Neural cell (in vitro differentiated cells): ENCODE data around the gene MBD3L2B. TPM values are rescaled to one million over a fixed set of nuclear protein-coding genes. Genes with fewer than 3 reads are reported as not detected.

Source experiments
- H2AFZ ChIP-seq: fragments of 200-600, 300-800 bp; sonication (generic), shearing (Covaris generic); 2 replicates; pipeline ENCODE4 v1.6.0; 2014; ENCODE audit warnings: low read depth, mild to moderate bottlenecking, antibody characterized with exemption, low read length, moderate library complexity
- H3F3A ChIP-seq: fragments of 200-600 bp; shearing (Covaris generic); 2 replicates; pipeline ENCODE4 v1.6.1; 2016; ENCODE audit warnings: mild to moderate bottlenecking, moderate library complexity, mixed read lengths, antibody characterized with exemption, low read length; ENCODE audit not compliant: insufficient read depth, poor library complexity, severe bottlenecking
- H3K27ac ChIP-seq: fragments of 200-600, 300-800 bp; sonication (generic), shearing (Covaris generic); 2 replicates; pipeline ENCODE4 v1.5.1; 2014; ENCODE audit warnings: mild to moderate bottlenecking, low read length, moderate library complexity
- H3K27me3 ChIP-seq: fragments of 300-800, 200-600 bp; sonication (generic), shearing (Covaris generic); 2 replicates; pipeline ENCODE4 v1.6.0; 2014; ENCODE audit warnings: mild to moderate bottlenecking, low read depth, low read length, moderate library complexity; ENCODE audit not compliant: insufficient read depth
- H3K36me3 ChIP-seq: fragments of 300-800, 200-600 bp; sonication (generic), shearing (Covaris generic); 2 replicates; pipeline ENCODE4 v1.5.1; 2014; ENCODE audit warnings: mild to moderate bottlenecking, antibody characterized with exemption, low read length, moderate library complexity; ENCODE audit not compliant: insufficient read depth
- H3K4me2 ChIP-seq: fragments of 300-800, 200-600 bp; sonication (generic), shearing (Covaris generic); 2 replicates; pipeline ENCODE4 v1.6.0; 2014; ENCODE audit warnings: mild to moderate bottlenecking, low read length
- H3K4me3 ChIP-seq: fragments of 300-800, 200-600 bp; sonication (generic), shearing (Covaris generic); 2 replicates; pipeline ENCODE4 v1.5.1; 2014; ENCODE audit warnings: mild to moderate bottlenecking, low read length, moderate library complexity
- H3K79me2 ChIP-seq: fragments of 200-600 bp; shearing (Covaris generic); replicated peaks from 2 replicates; pipeline ENCODE4 v1.6.0; 2014; ENCODE audit warnings: mild to moderate bottlenecking, low read length, moderate library complexity; ENCODE audit not compliant: insufficient read depth
- H3K9ac ChIP-seq: fragments of 300-800, 200-600 bp; sonication (generic), shearing (Covaris generic); 2 replicates; pipeline ENCODE4 v1.6.1; 2016; ENCODE audit warnings: mild to moderate bottlenecking, low read length, mixed read lengths
- H3K9me2 ChIP-seq: fragments of 200-600 bp; shearing (Covaris generic); 2 replicates; pipeline ENCODE4 v1.6.1; 2016; ENCODE audit warnings: mild to moderate bottlenecking, low read length, mixed read lengths; ENCODE audit not compliant: insufficient read depth
- H3K9me3 ChIP-seq: fragments of 200-600, 300-800 bp; sonication (generic), shearing (Covaris generic); 2 replicates; pipeline ENCODE4 v1.6.1; 2016; ENCODE audit warnings: mild to moderate bottlenecking, mixed run types, low read length, moderate library complexity, mixed read lengths
- H4K20me1 ChIP-seq: fragments of 200-600 bp; shearing (Covaris generic); 2 replicates; pipeline ENCODE4 v1.6.1; 2016; ENCODE audit warnings: mild to moderate bottlenecking, mixed run types; ENCODE audit not compliant: insufficient read depth
- CTCF ChIP-seq: fragments of 450-650 bp; IDR thresholded peaks from 2 replicates; pipeline ENCODE4 v1.5.1; 2014; ENCODE audit warnings: antibody characterized with exemption, mild to moderate bottlenecking, moderate library complexity; ENCODE audit not compliant: poor library complexity, severe bottlenecking
- EP300 ChIP-seq: fragments of 450-650 bp; conservative IDR thresholded peaks from 2 replicates; pipeline ENCODE4 v1.6.1; 2014; ENCODE audit warnings: antibody characterized with exemption, mild to moderate bottlenecking, moderate library complexity; ENCODE audit not compliant: poor library complexity, severe bottlenecking
- EZH2 ChIP-seq: fragments of 200-600, 300-800 bp; shearing (Covaris generic), sonication (generic); IDR thresholded peaks from 2 replicates; pipeline ENCODE4 v1.6.1; 2014; ENCODE audit warnings: antibody characterized with exemption, low read length, borderline replicate concordance, mild to moderate bottlenecking; ENCODE audit not compliant: insufficient read depth, poor library complexity, severe bottlenecking
- MXI1 ChIP-seq: fragments of 450-650 bp; conservative IDR thresholded peaks from 2 replicates; pipeline ENCODE4 v1.6.1; 2014; ENCODE audit warnings: antibody characterized with exemption, mild to moderate bottlenecking; ENCODE audit not compliant: poor library complexity, severe bottlenecking
- POLR2AphosphoS5 ChIP-seq: IDR thresholded peaks from 2 replicates; pipeline ENCODE4 v1.6.1; 2012
- RAD21 ChIP-seq: fragments of 450-650 bp; conservative IDR thresholded peaks from 2 replicates; pipeline ENCODE4 v1.6.1; 2014; ENCODE audit warnings: antibody characterized with exemption, mild to moderate bottlenecking, moderate library complexity
- SMC3 ChIP-seq: fragments of 450-650 bp; conservative IDR thresholded peaks from 2 replicates; pipeline ENCODE4 v1.6.1; 2014; ENCODE audit warnings: antibody characterized with exemption, mild to moderate bottlenecking, moderate library complexity; ENCODE audit not compliant: poor library complexity
- TAF1 ChIP-seq: IDR thresholded peaks from 2 replicates; pipeline ENCODE4 v1.6.1; 2012; ENCODE audit warnings: low read depth
- polyA plus RNA-seq: library from polyadenylated mRNA; depleted of rRNA; stranded (reverse); fragments of >200 nt; gene quantifications from 2 replicates; pipeline ENCODE4 v1.2.3, GENCODE V29; 2014
- TF ChIP-seq, protein P1 (sequence below): IDR thresholded peaks from 2 replicates; pipeline ENCODE4 v1.6.1; 2012; ENCODE audit warnings: borderline replicate concordance

The MBD3L2B gene
- polyA plus RNA-seq, 1 donor from 2014 or later = not detected

DNA sequence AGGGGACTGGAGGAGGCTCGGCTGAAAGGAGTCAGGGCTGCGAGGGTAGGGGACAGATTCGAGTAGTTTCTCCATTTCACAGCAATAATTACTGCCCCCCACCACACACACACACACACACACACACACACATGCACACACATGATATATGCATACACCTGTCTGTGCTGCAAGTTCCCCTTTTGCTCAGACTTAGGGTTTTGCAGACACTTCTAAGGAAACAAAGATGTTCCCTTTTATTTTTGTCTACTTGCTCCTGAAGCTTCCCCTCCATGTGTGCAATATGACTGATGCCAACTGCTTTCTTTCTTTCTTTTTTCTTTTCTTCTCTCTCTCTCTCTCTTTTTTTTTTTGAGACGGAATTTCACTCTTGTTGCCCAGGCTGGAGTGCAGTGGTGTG, 13.4 kb downstream of the MBD3L2B start:
- Histone ChIP-seq H3K4me3 (no peak overlapping the region), H3K4me2 (no peak overlapping the region), H3K27me3 (no peaks in the 10 kb centered on the region), H2AFZ (no peak overlapping the region), H3K27ac (no peak overlapping the region), H3F3A (no peaks in the 10 kb centered on the region), H3K36me3 (no peaks in the 10 kb centered on the region), H3K9me2 (no peaks in the 10 kb centered on the region), H3K79me2 (no peaks in the 10 kb centered on the region), H3K9ac (no peak overlapping the region), H4K20me1 (no peaks in the 10 kb centered on the region), H3K9me3 (no peaks in the 10 kb centered on the region)
- TF ChIP-seq MXI1 (no peak), TAF1 (no peak), SMC3 (no peak), EP300 (no peak), EZH2 (no peak)

DNA sequence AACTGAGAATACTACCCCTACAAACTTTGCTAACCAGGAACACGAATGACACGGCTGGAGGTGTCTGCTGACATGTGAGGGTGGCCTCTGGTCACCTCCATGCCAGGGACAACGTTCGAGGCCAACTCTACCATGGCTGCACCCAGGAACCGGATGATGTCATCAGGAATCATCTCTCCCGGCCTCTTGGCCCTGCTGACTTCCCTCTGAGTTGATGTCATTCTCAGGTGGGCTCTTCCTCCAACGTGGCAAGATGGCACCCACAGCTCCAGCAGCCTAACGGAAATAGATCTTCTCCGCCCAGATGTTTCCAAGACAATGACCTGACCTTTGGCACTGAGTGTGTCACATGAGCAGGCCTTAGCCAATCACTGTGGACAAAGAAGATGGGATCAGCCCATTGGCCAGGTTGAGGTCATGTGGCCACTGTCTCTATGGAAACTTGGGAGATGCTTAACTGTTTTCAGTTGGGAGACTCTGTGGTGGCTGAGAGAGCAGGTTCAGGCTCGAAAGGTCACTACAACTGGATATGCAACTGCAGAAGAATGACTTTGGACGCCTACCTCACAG, 15.0 kb downstream of the MBD3L2B start:
- no peak overlapping the region for H3K9ac ChIP-seq
- no peaks in the 10 kb centered on the region for H3K9me3 ChIP-seq
- H3K4me2 ChIP-seq = no peak overlapping the region
- no peaks in the 10 kb centered on the region for H3K79me2 ChIP-seq
- no peaks in the 10 kb centered on the region for H3F3A ChIP-seq
- H3K27me3 ChIP-seq = no peaks in the 10 kb centered on the region
- H4K20me1 ChIP-seq = no peaks in the 10 kb centered on the region
- H3K27ac ChIP-seq = no peak overlapping the region
- H3K36me3 ChIP-seq = no peaks in the 10 kb centered on the region
- H3K4me3 ChIP-seq = no peak overlapping the region
- H3K9me2 ChIP-seq = no peaks in the 10 kb centered on the region
- TF ChIP-seq EP300 (no peak), MXI1 (no peak), TAF1 (no peak), EZH2 (no peak), RAD21 (no peak), POLR2AphosphoS5 (no peak), CTCF (no peak), SMC3 (no peak)
- TF ChIP-seq, protein P1, sequence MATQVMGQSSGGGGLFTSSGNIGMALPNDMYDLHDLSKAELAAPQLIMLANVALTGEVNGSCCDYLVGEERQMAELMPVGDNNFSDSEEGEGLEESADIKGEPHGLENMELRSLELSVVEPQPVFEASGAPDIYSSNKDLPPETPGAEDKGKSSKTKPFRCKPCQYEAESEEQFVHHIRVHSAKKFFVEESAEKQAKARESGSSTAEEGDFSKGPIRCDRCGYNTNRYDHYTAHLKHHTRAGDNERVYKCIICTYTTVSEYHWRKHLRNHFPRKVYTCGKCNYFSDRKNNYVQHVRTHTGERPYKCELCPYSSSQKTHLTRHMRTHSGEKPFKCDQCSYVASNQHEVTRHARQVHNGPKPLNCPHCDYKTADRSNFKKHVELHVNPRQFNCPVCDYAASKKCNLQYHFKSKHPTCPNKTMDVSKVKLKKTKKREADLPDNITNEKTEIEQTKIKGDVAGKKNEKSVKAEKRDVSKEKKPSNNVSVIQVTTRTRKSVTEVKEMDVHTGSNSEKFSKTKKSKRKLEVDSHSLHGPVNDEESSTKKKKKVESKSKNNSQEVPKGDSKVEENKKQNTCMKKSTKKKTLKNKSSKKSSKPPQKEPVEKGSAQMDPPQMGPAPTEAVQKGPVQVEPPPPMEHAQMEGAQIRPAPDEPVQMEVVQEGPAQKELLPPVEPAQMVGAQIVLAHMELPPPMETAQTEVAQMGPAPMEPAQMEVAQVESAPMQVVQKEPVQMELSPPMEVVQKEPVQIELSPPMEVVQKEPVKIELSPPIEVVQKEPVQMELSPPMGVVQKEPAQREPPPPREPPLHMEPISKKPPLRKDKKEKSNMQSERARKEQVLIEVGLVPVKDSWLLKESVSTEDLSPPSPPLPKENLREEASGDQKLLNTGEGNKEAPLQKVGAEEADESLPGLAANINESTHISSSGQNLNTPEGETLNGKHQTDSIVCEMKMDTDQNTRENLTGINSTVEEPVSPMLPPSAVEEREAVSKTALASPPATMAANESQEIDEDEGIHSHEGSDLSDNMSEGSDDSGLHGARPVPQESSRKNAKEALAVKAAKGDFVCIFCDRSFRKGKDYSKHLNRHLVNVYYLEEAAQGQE = no peak
- H2AFZ ChIP-seq = no peak overlapping the region
